IPS-NIHi11 (cell line): ENCODE data around the gene PNKP.
A peak's percentile ranks its signal among the peaks of the same experiment; 100 is the strongest.

Source experiments
- DNase-seq: peaks from one replicate; pipeline ENCODE4 v3.0.0; 2012; ENCODE audit warnings: mixed read lengths, low spot score

PNKP gene

GRCh38 chr19:49876422-49877019 lies 9.1 kb upstream of the PNKP start:
- DNase-seq, result peak; percentile 75

GRCh38 chr19:49875857-49876421 lies 8.6 kb upstream of the PNKP start:
- DNase-seq, result no peak

- no peak for DNase-seq
Observed at GRCh38 chr19:49875177-49875576, 7.8 kb upstream of the PNKP start.

- no peak for DNase-seq
Observed at GRCh38 chr19:49874503-49875157, 7.3 kb upstream of the PNKP start.

DNA sequence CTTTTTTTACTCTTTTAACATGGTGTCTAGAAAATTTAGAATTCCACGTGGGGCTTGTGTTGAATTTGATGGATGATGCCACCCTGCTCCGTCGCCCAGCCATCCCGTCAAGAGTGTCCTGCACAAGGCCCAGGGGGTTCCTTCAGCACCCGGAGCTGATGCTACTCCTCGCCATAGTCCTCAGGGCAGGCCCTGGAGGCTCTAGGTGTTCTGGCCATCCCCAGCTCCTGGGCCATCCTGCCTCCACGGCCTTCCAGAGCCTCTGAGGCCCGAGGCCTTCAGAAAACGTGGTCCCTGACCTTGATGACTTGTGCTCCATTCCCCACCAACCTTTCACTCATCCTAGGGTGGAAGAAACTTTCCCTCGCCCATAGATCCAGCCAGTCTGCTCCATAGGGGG lies 6.5 kb upstream of the PNKP start:
- no peak for DNase-seq

DNA sequence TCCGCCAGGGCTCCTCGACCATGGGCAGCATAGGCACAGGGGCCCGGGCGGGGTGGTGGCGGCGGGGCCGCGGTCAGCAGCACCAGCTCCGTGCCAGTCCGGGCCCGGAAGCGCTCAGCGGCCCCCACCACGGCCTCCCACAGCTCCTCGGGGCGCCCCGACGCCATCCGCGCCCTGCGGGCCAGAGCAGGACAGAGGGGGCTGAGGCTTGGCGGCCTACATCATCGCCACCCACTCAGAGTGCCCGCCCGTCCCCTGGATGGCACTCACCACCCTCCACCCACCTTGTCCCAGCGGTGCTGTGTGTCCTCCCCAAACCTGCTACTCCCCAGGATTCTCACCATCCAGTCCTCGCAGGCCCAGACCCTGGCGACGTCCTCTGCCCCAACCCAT lies 5.7 kb upstream of the PNKP start:
- DNase-seq, result no peak

DNA sequence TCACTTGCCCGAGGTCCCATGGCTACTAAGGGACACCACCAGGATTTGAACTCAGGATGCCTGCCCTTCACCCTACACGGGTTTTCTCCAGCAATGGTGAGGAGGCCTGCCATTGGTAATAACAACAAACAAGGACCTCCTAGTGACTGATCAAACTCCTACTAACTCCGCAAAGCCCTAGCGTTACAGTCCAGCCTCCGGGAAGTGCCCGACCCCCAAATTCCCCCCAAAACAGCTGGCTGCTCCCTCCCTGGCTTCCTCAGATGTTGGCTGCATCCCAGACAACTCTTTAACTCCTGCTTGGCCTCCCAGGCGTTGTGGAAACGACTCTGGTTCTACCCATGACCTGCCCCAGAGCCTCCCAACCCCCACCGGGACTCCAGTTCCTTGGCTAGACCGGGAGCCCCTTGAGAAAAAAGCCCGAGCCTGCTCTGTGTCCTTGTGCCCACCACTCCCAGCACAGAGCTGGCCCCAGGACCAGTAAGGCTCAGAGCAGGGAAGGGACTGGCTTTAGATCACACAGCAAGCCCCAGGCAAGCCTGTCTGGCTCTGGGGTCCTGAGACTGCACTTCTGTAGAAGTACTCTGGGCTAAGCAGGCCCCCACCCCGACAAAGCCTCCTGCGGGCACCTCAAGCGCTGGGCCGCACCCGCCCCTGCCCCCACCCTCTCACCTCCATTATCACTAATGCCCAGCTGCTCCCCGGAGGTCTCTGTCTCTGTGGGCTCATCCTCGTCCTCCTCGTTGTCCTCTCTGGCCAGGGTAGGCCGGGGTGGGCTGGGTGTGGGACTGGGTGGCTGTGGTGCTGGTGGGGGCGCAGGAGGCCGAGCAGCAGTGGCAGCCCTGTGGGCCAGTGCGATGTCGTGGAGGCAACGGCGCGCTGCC lies 5.1 kb upstream of the PNKP start:
- DNase-seq, result no peak

DNA sequence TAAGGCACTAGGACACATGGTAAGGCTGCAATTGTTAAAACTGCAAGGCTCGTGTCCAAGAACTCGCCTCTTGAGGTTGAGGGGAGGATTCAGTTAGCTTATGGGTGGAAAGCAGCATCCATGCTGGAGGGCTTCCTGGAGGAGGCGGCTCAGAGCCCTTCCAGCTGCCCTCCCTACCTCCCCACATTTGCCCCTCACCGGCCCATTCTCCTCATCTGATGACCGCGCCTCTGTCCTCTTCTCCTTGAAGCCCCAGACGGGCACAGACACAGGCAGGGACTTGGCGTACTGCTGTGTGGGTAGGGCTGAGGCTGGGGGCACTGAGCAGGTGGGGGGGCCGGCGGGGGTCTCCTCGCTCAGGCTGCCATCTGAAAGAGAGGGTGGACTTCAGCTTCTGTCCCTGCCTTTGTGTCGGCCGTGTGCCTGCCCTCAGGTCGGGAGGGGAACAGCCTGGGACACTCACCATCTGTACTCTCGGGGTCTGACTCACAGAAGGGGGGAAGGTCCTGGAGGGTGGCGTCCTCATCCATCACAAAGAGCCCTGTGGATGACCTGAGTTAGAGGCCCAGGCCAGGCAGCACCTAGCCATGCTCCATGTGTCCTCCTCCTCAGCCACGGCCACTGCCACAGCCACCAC lies 4.1 kb upstream of the PNKP start:
- no peak for DNase-seq

- DNase-seq, result no peak
Observed at GRCh38 chr19:49870309-49870901, 3.0 kb upstream of the PNKP start.

DNA sequence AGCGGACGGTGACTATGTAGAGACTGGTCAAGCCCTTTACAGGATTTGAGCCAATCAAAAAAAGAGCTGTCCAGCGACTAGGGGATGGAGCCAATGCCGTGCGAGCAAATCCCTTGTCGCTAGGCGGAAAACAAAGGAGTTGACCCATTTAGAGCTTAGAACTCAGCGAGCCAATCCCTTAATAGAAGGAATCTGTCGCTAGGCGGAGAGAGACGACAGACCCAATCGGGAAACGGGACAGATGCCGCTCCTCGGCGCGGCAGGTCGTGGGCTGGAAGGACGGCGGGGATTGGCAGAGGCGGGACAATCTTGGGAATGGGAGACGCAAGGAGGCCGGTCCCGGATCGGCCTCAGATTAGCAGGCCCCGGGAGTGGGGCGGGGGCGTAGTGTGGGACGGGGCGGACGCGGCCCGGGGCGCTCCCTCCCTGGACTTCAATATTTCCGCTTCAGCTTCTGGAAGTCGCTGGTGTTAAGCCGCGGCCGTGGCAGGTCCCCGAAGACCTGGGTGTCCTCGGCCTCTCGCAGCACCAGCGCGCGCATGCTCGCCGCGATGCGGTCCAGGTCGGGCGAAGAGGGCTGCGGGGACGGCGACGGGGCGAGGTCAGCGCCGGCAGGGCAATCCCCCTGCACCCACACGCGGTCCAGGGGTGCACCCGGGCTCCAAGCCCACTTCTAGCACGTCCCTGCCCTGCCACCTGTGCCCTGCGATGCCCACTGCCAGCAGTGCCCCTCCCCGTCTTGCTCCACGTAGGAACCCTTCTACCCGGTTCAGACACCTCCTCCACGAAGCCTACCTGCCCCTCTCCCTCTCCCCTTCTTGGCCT lies 2.3 kb upstream of the PNKP start:
- DNase-seq, result peak; percentile 82

- no peak for DNase-seq
Observed at GRCh38 chr19:49869009-49869483, 1.7 kb upstream of the PNKP start.

- no peak for DNase-seq
Observed at GRCh38 chr19:49864890-49865289, 2.5 kb downstream of the PNKP start.

DNA sequence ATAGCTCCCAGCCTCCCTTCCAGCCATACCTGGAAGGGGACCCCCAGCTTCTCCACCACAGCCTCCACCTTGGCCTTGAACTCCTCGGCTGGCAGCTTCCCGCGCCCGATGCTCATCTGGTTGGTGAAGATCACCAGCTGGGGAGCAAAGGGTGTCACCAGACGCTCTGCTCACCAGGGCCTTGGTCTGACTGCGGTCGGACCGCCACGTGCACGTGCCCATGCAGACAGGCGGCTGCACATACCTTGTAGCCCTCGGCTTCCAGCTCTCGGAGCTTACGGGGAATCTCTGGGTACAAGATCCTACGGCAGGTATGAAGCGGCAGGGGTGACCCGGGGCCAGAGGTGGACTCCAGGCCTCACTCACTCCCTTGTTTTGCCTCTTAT lies 3.4 kb downstream of the PNKP start:
- DNase-seq, result no peak

DNA sequence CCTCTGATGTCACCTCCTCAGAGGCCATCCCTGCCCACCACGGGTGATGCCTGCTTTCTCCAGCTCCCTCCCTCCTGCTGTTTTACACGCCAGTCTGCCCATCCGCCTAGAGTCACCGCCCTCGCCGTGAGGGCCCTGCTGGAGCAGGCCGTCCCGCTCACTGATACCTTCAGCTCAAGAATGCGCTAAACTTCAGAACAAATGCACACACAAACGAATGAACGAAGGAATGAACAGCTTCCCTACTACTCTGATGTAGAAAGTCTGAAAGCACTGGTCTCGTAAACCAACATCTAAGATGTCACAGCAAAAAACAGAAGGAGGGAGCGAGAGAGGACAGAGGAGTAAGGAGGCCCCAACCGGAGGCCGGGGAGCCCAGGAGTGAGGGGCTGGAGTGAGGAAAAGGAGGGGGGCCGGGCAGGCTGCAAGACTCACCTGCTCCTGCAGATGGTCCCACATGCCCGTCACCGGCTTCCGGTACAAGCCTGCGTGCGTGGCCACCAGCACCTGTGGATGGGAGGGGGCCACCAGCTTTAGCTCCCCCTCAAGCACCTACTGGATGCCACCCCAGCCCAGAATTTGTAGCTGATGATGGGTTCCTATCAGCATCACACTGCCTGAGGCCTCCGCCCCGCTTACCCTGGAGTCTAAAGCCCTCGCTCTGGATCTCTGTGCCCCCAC lies 4.0 kb downstream of the PNKP start:
- DNase-seq, result no peak

GRCh38 chr19:49862391-49863253 lies 4.8 kb downstream of the PNKP start:
- peak; percentile 79 for DNase-seq

DNA sequence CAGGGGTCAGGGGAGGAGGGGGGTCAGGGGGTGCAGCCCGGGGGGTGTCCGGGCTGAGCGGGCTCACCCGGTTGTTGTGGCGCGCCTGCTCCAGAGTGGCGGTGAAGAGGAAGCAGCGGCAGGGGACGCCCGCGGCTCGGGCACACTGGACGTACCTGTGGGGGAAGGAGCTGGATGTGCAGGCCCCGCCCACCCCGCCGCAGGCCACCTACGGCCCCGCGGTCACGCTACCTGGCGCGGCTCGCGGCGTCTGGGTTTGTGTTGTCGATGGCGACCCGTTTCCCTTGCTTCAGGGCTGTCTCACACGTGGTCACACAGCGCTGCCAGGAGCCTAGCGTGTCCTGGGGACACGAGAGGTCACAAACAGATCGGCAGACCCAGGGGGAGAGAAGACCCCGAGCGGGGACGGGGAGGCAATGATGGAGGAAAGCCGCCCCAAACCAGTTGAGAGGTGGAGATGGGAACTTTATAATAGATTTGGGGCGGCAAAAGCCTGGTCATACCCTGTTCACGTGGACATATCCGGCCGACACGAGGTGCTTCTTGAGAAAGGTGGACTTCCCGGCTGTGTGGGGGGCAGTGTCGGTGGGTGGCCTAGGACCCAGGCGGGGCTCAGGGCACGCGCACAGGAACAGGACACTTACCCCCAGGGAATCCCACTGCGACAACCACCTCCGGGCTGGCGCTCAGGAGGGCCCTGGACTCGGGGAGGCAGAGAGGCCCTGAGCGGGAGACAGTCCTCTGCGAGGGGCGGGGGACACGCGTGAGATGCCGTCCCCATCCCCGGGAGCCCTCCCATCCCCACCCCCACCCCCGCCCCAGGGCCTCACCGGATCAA lies 5.6 kb downstream of the PNKP start:
- no peak for DNase-seq

DNA sequence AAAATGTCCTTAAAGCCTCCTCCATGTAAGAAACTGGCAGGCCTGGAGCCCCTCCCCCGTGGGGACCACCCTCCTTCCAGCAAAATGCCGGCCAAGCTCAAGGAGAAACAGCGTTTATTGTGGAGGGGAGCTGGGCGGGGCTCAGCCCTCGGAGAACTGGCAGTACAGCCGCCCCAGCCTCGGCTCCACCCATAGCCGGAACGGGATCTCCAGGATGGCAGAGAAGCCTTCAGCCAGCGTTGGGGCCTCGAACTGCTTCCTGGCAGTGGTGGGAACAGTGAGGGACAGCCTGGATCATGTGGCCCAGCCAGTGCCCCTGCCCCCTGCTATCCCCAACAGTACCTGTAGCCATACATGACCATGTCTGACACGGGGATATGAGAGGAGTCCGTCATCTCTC lies 6.3 kb downstream of the PNKP start:
- DNase-seq, result peak; percentile 58

GRCh38 chr19:49860336-49861102 lies 6.9 kb downstream of the PNKP start:
- DNase-seq, result no peak
